ENCODE measurements around the gene C1orf159. TPM values are rescaled to one million over a fixed set of nuclear protein-coding genes. Genes with fewer than 3 reads are reported as not detected.
A peak's percentile ranks its signal among the peaks of the same experiment; 100 is the strongest.

C1orf159 gene
- total and polyA plus RNA-seq, 9 of the 15 experiments (the other 6 are each of a cell fraction or from before 2014, with no cell fraction given), result 0.28 to 54.9 (median 10.6) TPM

DNA sequence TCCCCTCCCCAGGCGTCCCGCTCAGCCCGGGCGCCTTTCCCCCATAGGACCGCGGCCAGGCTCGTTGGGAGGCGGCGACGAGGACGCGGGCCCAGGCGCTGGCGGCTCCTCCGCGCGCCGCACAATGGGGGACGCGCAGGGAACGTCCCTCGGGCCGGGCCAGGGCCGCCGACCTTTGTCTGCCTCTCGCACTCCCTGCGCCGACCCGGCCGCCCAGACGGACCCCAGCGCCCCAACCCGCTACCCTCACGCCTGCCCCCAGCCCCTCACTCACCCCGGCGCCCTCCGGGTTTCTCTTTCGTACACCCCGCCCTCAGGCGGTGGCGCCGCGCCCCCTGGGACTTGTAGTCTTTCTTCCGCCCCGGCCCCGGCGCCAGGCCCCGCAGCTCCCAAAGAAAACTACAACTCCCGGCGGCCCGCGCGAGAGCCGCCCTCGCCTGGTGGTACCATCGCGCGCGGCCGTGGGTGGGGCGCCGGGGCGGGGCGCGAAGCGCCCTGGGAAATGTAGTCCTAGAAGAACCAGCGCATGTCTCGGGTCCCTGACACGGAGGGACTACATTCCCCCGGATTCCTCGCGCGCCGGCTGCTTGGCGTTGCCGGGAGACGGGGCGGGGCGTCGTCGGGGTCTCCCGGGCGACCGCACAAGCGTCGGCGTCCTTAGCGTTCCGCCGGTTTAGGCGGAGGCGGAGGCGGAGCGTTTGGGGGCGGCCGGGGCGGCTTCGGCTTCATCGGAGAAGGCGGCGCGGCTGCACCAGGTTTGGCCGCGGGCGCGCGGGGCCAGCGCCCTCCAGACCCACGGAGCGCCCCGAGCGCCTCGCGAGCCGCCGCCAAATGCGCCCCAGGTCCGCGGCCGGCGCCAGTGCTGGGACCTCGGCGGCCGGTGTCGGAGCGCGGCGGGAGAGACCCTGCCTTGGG lies at the start of gene C1orf159 (continued):
- TF ChIP-seq RERE (CRISPR knock-in tag; IDR thresholded peaks at IDR 0.05; ENCODE audit: borderline replicate concordance) (no peak), PTBP1 (IDR thresholded peaks at IDR 0.05; ENCODE audit: low read depth, low read length) (0 out of 2 replicates have a peak, but pooled peaks have one; percentile 43), ZNF316 (IDR thresholded peaks at IDR 0.05) (no peak), ZNF644 (tag; IDR thresholded peaks at IDR 0.05; ENCODE audit: low read depth) (peak; percentile 100), MCM2 (IDR thresholded peaks at IDR 0.05; ENCODE audit: low read depth) (no peak), XRCC5 (IDR thresholded peaks at IDR 0.05; ENCODE audit: low read depth, low read length) (no peak), FOXM1 (IDR thresholded peaks at IDR 0.05; ENCODE audit: low read depth) (no peak), FOXM1 (CRISPR knock-in tag; IDR thresholded peaks at IDR 0.05; ENCODE audit: low read depth) (no peak), SMAD4 (CRISPR knock-in tag; conservative IDR thresholded peaks at IDR 0.05) (peak; percentile 87), NFE2L1 (tag; IDR thresholded peaks at IDR 0.05; ENCODE audit: borderline replicate concordance, low read depth) (no peak), SMAD1 (IDR thresholded peaks at IDR 0.05; ENCODE audit: low read depth, low read length, partially characterized antibody) (no peak), HIVEP1 (CRISPR knock-in tag; IDR thresholded peaks at IDR 0.05) (peak; percentile 27; the same call in 1 of the 2 replicates), ZNF41 (CRISPR knock-in tag; conservative IDR thresholded peaks at IDR 0.05) (no peak), HMBOX1 (IDR thresholded peaks at IDR 0.05) (no peak)
- TF ChIP-seq, protein P1, sequence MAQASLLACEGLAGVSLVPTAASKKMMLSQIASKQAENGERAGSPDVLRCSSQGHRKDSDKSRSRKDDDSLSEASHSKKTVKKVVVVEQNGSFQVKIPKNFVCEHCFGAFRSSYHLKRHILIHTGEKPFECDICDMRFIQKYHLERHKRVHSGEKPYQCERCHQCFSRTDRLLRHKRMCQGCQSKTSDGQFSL (CRISPR knock-in tag; IDR thresholded peaks at IDR 0.05), result peak; percentile 33; the same call in 1 of the 2 replicates
- TF ChIP-seq, protein P1 (tag; IDR thresholded peaks at IDR 0.05), result no peak; a peak in 1 of 4 replicates
